ENCODE results near the gene RSBN1L. TPM values are rescaled to one million over a fixed set of nuclear protein-coding genes. Genes with fewer than 3 reads are reported as not detected.

Gene RSBN1L
- total RNA-seq, 1 donor from 2014 or later = 27.0 TPM

DNA sequence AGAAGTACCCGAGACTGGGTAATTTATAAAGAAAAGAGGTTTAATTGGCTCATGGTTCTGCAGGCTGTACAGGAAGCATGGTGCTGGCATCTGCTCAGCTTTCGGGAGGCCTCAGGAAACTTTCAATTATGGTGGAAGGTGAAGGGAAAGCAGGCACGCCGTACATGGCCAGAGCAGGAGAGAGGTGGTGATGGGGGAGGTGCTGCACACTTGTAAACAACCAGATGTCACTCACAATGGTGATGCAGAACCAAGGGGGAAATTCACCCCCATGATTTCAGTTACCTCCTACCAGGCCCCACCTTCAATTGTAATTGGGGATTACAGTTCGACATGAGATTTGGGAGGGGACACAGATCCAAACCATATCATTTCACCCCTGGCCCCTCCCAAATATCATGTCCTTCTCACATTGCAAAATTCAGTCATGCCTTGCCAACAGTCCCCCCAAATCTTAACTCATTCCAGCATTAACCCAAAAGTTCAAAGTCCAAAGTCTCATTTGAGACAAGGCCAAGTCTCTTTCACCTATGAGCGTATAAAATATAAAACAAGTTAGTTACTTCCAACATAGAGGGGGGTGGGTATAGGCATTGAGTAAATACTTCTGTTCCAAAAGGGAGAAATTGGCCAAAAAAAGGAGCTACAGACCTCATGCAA lies 50.0 kb downstream of the RSBN1L start:
- Mint-ChIP-seq H3K36me3 (ENCODE audit: unreplicated experiment) (peaks cover 9% of the 10 kb centered on the region), H3K4me3 (ENCODE audit: unreplicated experiment) (no peak overlapping the region), H3K27ac (ENCODE audit: unreplicated experiment) (peak overlapping the region; percentile 55), H3K4me1 (ENCODE audit: low read depth, unreplicated experiment) (peaks cover 7% of the 10 kb centered on the region), H3K9me3 (ENCODE audit: unreplicated experiment) (peaks cover 4% of the 10 kb centered on the region), H3K27me3 (ENCODE audit: unreplicated experiment) (peaks cover 3% of the 10 kb centered on the region)
- TF ChIP-seq CTCF (IDR thresholded peaks at IDR 0.05; ENCODE audit: partially characterized antibody, unreplicated experiment) = no peak
- DNase-seq = no peak

- DNase-seq = no peak
- Mint-ChIP-seq H3K9me3 (ENCODE audit: unreplicated experiment) (peaks cover 4% of the 10 kb centered on the region), H3K27me3 (ENCODE audit: unreplicated experiment) (peaks cover 3% of the 10 kb centered on the region), H3K4me3 (ENCODE audit: unreplicated experiment) (no peak overlapping the region), H3K27ac (ENCODE audit: unreplicated experiment) (no peak overlapping the region), H3K36me3 (ENCODE audit: unreplicated experiment) (peaks cover 9% of the 10 kb centered on the region), H3K4me1 (ENCODE audit: low read depth, unreplicated experiment) (peaks cover 6% of the 10 kb centered on the region)
- no peak for TF ChIP-seq CTCF (IDR thresholded peaks at IDR 0.05; ENCODE audit: partially characterized antibody, unreplicated experiment)
Measured at GRCh38 chr7:77746824-77747165, 50.5 kb downstream of the RSBN1L start.

GRCh38 chr7:77747178-77747577 lies 50.9 kb downstream of the RSBN1L start:
- DNase-seq = no peak
- TF ChIP-seq CTCF (IDR thresholded peaks at IDR 0.05; ENCODE audit: partially characterized antibody, unreplicated experiment) = no peak
- Mint-ChIP-seq H3K9me3 (ENCODE audit: unreplicated experiment) (peaks cover 3% of the 10 kb centered on the region), H3K4me1 (ENCODE audit: low read depth, unreplicated experiment) (peaks cover 2% of the 10 kb centered on the region), H3K4me3 (ENCODE audit: unreplicated experiment) (no peak overlapping the region), H3K27ac (ENCODE audit: unreplicated experiment) (no peak overlapping the region), H3K36me3 (ENCODE audit: unreplicated experiment) (peaks cover 9% of the 10 kb centered on the region), H3K27me3 (ENCODE audit: unreplicated experiment) (peaks cover 3% of the 10 kb centered on the region)

DNA sequence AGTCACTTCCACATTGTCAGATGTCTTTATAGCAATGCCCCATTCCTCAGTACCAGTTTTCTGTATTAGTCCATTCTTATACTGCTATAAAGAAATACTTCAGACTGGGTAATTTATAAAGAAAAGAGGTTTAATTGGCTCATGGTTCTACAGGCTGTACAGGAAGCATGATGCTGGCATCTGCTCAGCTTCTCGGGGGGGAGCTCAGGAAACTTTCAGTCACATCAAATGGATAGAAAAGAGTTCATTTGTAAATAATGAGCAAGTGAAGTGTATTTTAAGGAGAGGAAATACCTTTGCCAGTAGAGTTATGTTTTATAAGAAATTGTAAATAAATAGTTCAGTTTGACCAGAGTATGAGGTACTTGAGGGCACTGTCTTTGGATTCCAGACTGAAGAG lies 51.5 kb downstream of the RSBN1L start:
- no peak for TF ChIP-seq CTCF (IDR thresholded peaks at IDR 0.05; ENCODE audit: partially characterized antibody, unreplicated experiment)
- DNase-seq = no peak
- Mint-ChIP-seq H3K27ac (ENCODE audit: unreplicated experiment) (no peak overlapping the region), H3K36me3 (ENCODE audit: unreplicated experiment) (peaks cover 9% of the 10 kb centered on the region), H3K4me1 (ENCODE audit: low read depth, unreplicated experiment) (no peaks in the 10 kb centered on the region), H3K9me3 (ENCODE audit: unreplicated experiment) (peaks cover 3% of the 10 kb centered on the region), H3K27me3 (ENCODE audit: unreplicated experiment) (peaks cover 3% of the 10 kb centered on the region), H3K4me3 (ENCODE audit: unreplicated experiment) (no peak overlapping the region)

GRCh38 chr7:77752016-77752415 lies 55.8 kb downstream of the RSBN1L start:
- no peak overlapping the region for H3K27ac Mint-ChIP-seq (ENCODE audit: unreplicated experiment)
- no peak overlapping the region for H3K4me3 Mint-ChIP-seq (ENCODE audit: unreplicated experiment)
- no peaks in the 10 kb centered on the region for H3K9me3 Mint-ChIP-seq (ENCODE audit: unreplicated experiment)
- TF ChIP-seq CTCF (IDR thresholded peaks at IDR 0.05; ENCODE audit: partially characterized antibody, unreplicated experiment) = no peak
- H3K36me3 Mint-ChIP-seq (ENCODE audit: unreplicated experiment) = no peaks in the 10 kb centered on the region
- no peak for DNase-seq
- peaks cover 2% of the 10 kb centered on the region for H3K27me3 Mint-ChIP-seq (ENCODE audit: unreplicated experiment)
- no peaks in the 10 kb centered on the region for H3K4me1 Mint-ChIP-seq (ENCODE audit: low read depth, unreplicated experiment)
